ENCODE data around the gene KHK.

The KHK gene

DNA sequence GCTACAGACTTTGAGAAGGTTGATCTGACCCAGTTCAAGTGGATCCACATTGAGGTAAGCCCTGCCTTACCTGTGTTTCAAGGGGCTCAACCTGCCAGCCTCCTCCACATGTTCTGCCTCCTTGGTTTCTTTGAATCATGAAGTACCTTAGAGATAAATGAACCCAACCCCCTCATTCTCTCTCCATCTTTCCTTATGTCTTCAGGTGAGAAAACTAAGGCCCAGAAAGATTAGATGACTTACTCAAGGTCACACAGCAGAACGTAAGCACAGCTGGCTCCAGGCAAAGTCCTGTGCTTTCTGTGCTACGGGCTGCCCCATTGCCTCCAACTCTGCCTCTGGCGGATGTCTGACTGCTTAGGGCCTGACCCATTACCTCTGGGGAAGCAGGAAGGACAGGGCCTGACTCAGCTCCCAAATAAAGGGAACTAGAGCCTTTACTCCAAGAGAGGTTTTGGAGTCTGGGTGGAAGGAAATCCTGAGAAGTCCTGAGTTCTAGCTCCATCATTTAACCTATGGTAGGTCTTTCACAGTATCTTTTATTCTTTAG is 10.3 kb downstream of the KHK start:
- Histone ChIP-seq H3K27ac (ENCODE audit: low read depth, low read length) (peak overlapping the region; percentile 24), H3K9ac (ENCODE audit: low read length) (no peak overlapping the region), H2AFZ (ENCODE audit: insufficient read depth, low read length, poor library complexity) (no peak overlapping the region), H4K91ac (ENCODE audit: low read depth, low read length) (peak overlapping the region; percentile 31), H3K27me3 (ENCODE audit: insufficient read depth, low read length) (no peaks in the 10 kb centered on the region), H2BK5ac (ENCODE audit: low read depth, low read length, poor library complexity) (peak overlapping the region; percentile 5), H3K4me1 (ENCODE audit: control insufficient read depth in 1 of 2, insufficient read depth in 2 of 2, low read length in 2 of 2) (peaks cover 4% of the 10 kb centered on the region in 2 experiments), H3K23ac (ENCODE audit: low read length) (no peak overlapping the region), H2AK5ac (ENCODE audit: low read length) (no peak overlapping the region), H2BK12ac (ENCODE audit: low read length) (no peak overlapping the region), H3K14ac (ENCODE audit: low read length) (peak overlapping the region; percentile 25), H3K79me1 (ENCODE audit: low read length) (peaks cover 7% of the 10 kb centered on the region), H3K79me2 (ENCODE audit: control insufficient read depth, insufficient read depth, low read length, poor library complexity) (no peaks in the 10 kb centered on the region), H3K4me2 (ENCODE audit: low read length) (no peak overlapping the region), H4K8ac (ENCODE audit: low read depth, low read length) (no peak overlapping the region), H3K36me3 (ENCODE audit: control insufficient read depth in 1 of 2, insufficient read depth in 2 of 2, low read length in 2 of 2) (no peaks in the 10 kb centered on the region), H3K9me3 (ENCODE audit: insufficient read depth, low read depth, low read length) (no peaks in the 10 kb centered on the region), H3K4me3 (ENCODE audit: low read depth, low read length) (no peak overlapping the region), H2BK120ac (ENCODE audit: insufficient read depth, low read length, poor library complexity) (peak overlapping the region; percentile 62), H3K18ac (ENCODE audit: low read length) (no peak overlapping the region), H4K12ac (ENCODE audit: low read depth, low read length) (no peak overlapping the region), H3K4ac (ENCODE audit: low read depth, low read length) (no peak overlapping the region)
- DNase-seq = peak in 1 of 2 donors; percentile 19
- WGBS (ENCODE audit: extremely low coverage, insufficient coverage, insufficient read length) = no CpG with 5 or more reads among the region's 3 CpGs

DNA sequence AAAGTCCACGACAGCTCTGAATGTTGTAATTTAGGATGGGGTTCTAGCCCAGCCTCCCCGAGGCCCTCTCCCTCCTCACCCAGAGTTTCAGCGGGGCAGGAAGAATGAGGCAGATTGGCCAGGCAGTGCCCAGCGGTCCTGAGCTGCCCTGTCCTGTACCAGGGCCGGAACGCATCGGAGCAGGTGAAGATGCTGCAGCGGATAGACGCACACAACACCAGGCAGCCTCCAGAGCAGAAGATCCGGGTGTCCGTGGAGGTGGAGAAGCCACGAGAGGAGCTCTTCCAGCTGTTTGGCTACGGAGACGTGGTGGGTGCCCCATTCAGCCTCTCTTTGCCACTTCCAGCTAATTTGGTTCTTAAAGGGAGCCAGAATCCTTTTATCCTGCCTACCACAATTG is 10.8 kb downstream of the KHK start:
- Histone ChIP-seq H3K4me3 (ENCODE audit: low read depth, low read length) (peak overlapping the region; percentile 16), H3K9ac (ENCODE audit: low read length) (no peak overlapping the region), H2AFZ (ENCODE audit: insufficient read depth, low read length, poor library complexity) (no peak overlapping the region), H4K91ac (ENCODE audit: low read depth, low read length) (peak overlapping the region; percentile 52), H3K27ac (ENCODE audit: low read depth, low read length) (peak overlapping the region; percentile 6), H3K36me3 (ENCODE audit: control insufficient read depth in 1 of 2, insufficient read depth in 2 of 2, low read length in 2 of 2) (no peaks in the 10 kb centered on the region), H3K9me3 (ENCODE audit: insufficient read depth, low read depth, low read length) (no peaks in the 10 kb centered on the region), H3K23ac (ENCODE audit: low read length) (no peak overlapping the region), H2BK12ac (ENCODE audit: low read length) (no peak overlapping the region), H2BK5ac (ENCODE audit: low read depth, low read length, poor library complexity) (no peak overlapping the region), H3K4ac (ENCODE audit: low read depth, low read length) (no peak overlapping the region), H3K4me2 (ENCODE audit: low read length) (no peak overlapping the region), H4K12ac (ENCODE audit: low read depth, low read length) (no peak overlapping the region), H3K18ac (ENCODE audit: low read length) (no peak overlapping the region), H3K79me1 (ENCODE audit: low read length) (peaks cover 7% of the 10 kb centered on the region), H3K79me2 (ENCODE audit: control insufficient read depth, insufficient read depth, low read length, poor library complexity) (no peaks in the 10 kb centered on the region), H2BK120ac (ENCODE audit: insufficient read depth, low read length, poor library complexity) (no peak overlapping the region), H4K8ac (ENCODE audit: low read depth, low read length) (peak overlapping the region; percentile 2), H3K4me1 (ENCODE audit: control insufficient read depth in 1 of 2, insufficient read depth in 2 of 2, low read length in 2 of 2) (peaks cover 4% of the 10 kb centered on the region in 2 experiments), H2AK5ac (ENCODE audit: low read length) (no peak overlapping the region), H3K14ac (ENCODE audit: low read length) (peak overlapping the region; percentile 5), H3K27me3 (ENCODE audit: insufficient read depth, low read length) (no peaks in the 10 kb centered on the region)
- DNase-seq = no peak
- WGBS (ENCODE audit: extremely low coverage, insufficient coverage, insufficient read length) = no CpG with 5 or more reads among the region's 14 CpGs

DNA sequence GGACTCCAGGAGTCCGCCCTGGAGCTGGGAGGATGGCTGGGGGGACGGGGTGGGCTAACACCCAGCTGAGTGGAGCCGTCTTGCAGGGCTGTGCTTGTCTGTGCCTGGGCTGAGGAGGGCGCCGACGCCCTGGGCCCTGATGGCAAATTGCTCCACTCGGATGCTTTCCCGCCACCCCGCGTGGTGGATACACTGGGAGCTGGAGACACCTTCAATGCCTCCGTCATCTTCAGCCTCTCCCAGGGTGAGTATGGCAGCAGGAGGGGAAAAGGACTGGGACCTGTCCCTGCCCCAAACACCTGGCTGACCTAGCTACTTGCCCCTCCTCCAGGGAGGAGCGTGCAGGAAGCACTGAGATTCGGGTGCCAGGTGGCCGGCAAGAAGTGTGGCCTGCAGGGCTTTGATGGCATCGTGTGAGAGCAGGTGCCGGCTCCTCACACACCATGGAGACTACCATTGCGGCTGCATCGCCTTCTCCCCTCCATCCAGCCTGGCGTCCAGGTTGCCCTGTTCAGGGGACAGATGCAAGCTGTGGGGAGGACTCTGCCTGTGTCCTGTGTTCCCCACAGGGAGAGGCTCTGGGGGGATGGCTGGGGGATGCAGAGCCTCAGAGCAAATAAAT is 12.9 kb downstream of the KHK start:
- H3K18ac ChIP-seq (ENCODE audit: low read length) = no peak overlapping the region
- no peak overlapping the region for H4K8ac ChIP-seq (ENCODE audit: low read depth, low read length)
- no peak overlapping the region for H2BK120ac ChIP-seq (ENCODE audit: insufficient read depth, low read length, poor library complexity)
- H3K79me1 ChIP-seq (ENCODE audit: low read length) = peaks cover 7% of the 10 kb centered on the region
- no peak overlapping the region for H4K12ac ChIP-seq (ENCODE audit: low read depth, low read length)
- no peak overlapping the region for H3K14ac ChIP-seq (ENCODE audit: low read length)
- no peak overlapping the region for H2AFZ ChIP-seq (ENCODE audit: insufficient read depth, low read length, poor library complexity)
- no peak overlapping the region for H3K4me2 ChIP-seq (ENCODE audit: low read length)
- H2BK5ac ChIP-seq (ENCODE audit: low read depth, low read length, poor library complexity) = no peak overlapping the region
- H3K27ac ChIP-seq (ENCODE audit: low read depth, low read length) = no peak overlapping the region
- H3K9ac ChIP-seq (ENCODE audit: low read length) = no peak overlapping the region
- H3K23ac ChIP-seq (ENCODE audit: low read length) = no peak overlapping the region
- H3K4ac ChIP-seq (ENCODE audit: low read depth, low read length) = no peak overlapping the region
- H3K9me3 ChIP-seq (ENCODE audit: insufficient read depth, low read depth, low read length) = no peaks in the 10 kb centered on the region
- no peak for DNase-seq
- no peaks in the 10 kb centered on the region for H3K27me3 ChIP-seq (ENCODE audit: insufficient read depth, low read length)
- WGBS (ENCODE audit: extremely low coverage, insufficient coverage, insufficient read length) = no CpG with 5 or more reads among the region's 19 CpGs
- H2AK5ac ChIP-seq (ENCODE audit: low read length) = no peak overlapping the region
- no peaks in the 10 kb centered on the region for H3K36me3 ChIP-seq (ENCODE audit: control insufficient read depth in 1 of 2, insufficient read depth in 2 of 2, low read length in 2 of 2)
- H2BK12ac ChIP-seq (ENCODE audit: low read length) = no peak overlapping the region
- H3K4me1 ChIP-seq (ENCODE audit: control insufficient read depth in 1 of 2, insufficient read depth in 2 of 2, low read length in 2 of 2) = peaks cover 4% of the 10 kb centered on the region in 2 experiments
- no peak overlapping the region for H4K91ac ChIP-seq (ENCODE audit: low read depth, low read length)
- H3K79me2 ChIP-seq (ENCODE audit: control insufficient read depth, insufficient read depth, low read length, poor library complexity) = no peaks in the 10 kb centered on the region
- no peak overlapping the region for H3K4me3 ChIP-seq (ENCODE audit: low read depth, low read length)

DNA sequence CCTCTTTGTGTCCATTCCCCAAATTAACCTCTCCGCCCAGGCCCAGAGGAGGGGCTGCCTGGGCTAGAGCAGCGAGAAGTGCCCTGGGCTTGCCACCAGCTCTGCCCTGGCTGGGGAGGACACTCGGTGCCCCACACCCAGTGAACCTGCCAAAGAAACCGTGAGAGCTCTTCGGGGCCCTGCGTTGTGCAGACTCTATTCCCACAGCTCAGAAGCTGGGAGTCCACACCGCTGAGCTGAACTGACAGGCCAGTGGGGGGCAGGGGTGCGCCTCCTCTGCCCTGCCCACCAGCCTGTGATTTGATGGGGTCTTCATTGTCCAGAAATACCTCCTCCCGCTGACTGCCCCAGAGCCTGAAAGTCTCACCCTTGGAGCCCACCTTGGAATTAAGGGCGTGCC is 13.5 kb downstream of the KHK start:
- no peak overlapping the region for H3K14ac ChIP-seq (ENCODE audit: low read length)
- no peak overlapping the region for H4K91ac ChIP-seq (ENCODE audit: low read depth, low read length)
- no peaks in the 10 kb centered on the region for H3K36me3 ChIP-seq (ENCODE audit: control insufficient read depth in 1 of 2, insufficient read depth in 2 of 2, low read length in 2 of 2)
- H3K4me1 ChIP-seq (ENCODE audit: control insufficient read depth in 1 of 2, insufficient read depth in 2 of 2, low read length in 2 of 2) = peaks cover 4% of the 10 kb centered on the region in 2 experiments
- no peak overlapping the region for H3K4ac ChIP-seq (ENCODE audit: low read depth, low read length)
- no peak overlapping the region for H3K4me2 ChIP-seq (ENCODE audit: low read length)
- H3K27me3 ChIP-seq (ENCODE audit: insufficient read depth, low read length) = no peaks in the 10 kb centered on the region
- H3K79me1 ChIP-seq (ENCODE audit: low read length) = peaks cover 7% of the 10 kb centered on the region
- no peak overlapping the region for H3K4me3 ChIP-seq (ENCODE audit: low read depth, low read length)
- H3K18ac ChIP-seq (ENCODE audit: low read length) = no peak overlapping the region
- no peak overlapping the region for H3K9ac ChIP-seq (ENCODE audit: low read length)
- H3K79me2 ChIP-seq (ENCODE audit: control insufficient read depth, insufficient read depth, low read length, poor library complexity) = no peaks in the 10 kb centered on the region
- H4K12ac ChIP-seq (ENCODE audit: low read depth, low read length) = no peak overlapping the region
- no peak overlapping the region for H2AK5ac ChIP-seq (ENCODE audit: low read length)
- WGBS (ENCODE audit: extremely low coverage, insufficient coverage, insufficient read length) = no CpG with 5 or more reads among the region's 10 CpGs
- no peak overlapping the region for H3K23ac ChIP-seq (ENCODE audit: low read length)
- H2BK12ac ChIP-seq (ENCODE audit: low read length) = no peak overlapping the region
- H2BK5ac ChIP-seq (ENCODE audit: low read depth, low read length, poor library complexity) = no peak overlapping the region
- H3K27ac ChIP-seq (ENCODE audit: low read depth, low read length) = no peak overlapping the region
- H2BK120ac ChIP-seq (ENCODE audit: insufficient read depth, low read length, poor library complexity) = no peak overlapping the region
- no peaks in the 10 kb centered on the region for H3K9me3 ChIP-seq (ENCODE audit: insufficient read depth, low read depth, low read length)
- no peak for DNase-seq
- H4K8ac ChIP-seq (ENCODE audit: low read depth, low read length) = no peak overlapping the region
- H2AFZ ChIP-seq (ENCODE audit: insufficient read depth, low read length, poor library complexity) = no peak overlapping the region

Data from trophoblast cell (in vitro differentiated cells and primary cell).